Measurements from ENCODE around the gene SLC25A21. TPM values are rescaled to one million over a fixed set of nuclear protein-coding genes. Genes with fewer than 3 reads are reported as not detected.
"Not testable (repeated sequence)": the region's sequence is repeated elsewhere in the genome, so short reads cannot be mapped to it uniquely, and the experiment has no call there.

The SLC25A21 gene
- polyA plus RNA-seq, 2 of the 4 experiments (the other 2 are of a cell fraction): 0.68 to 1.4 TPM

DNA sequence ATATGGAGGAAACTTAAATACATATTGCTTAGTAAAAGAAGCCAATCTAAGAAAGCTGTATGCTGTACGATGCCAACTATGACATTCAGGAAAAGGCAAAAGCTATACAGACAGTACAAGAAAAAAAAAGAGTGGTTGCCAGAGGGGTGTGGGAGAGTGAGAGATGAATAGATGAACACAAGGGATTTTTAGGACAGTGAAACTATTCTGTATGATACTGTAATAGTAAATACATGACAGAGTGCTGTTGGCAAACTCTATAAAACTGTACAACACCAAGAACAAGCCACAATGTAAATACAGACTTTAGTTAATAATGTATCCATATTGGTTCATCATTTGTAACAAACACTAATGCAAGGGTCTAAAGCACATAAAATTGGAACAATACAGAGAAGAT lies 14.5 kb upstream of the SLC25A21 start:
- Histone ChIP-seq H3K27ac (no peak overlapping the region), H3K4me1 (no peaks in the 10 kb centered on the region), H3K9me3 (no peaks in the 10 kb centered on the region), H3K4me2 (no peak overlapping the region), H3K4me3 (no peak overlapping the region)
- ChIA-PET POLR2A (no interaction called here), CTCF (interaction anchor here (1.0 to 1.2 kb wide), 2 partner anchors 11 to 539 kb away, joined by 3 to 4 read pairs; partner anchors contain the start of gene MIPOL1)
- FAIRE-seq (no peak), DNase-seq (ENCODE audit: low read depth in 1 of 2, low spot score in 1 of 2) (no peak), ATAC-seq (no peak)
- TF ChIP-seq BCL3 (IDR thresholded peaks at IDR 0.05): no peak
- TF ChIP-seq ATOH8 (CRISPR knock-in tag; IDR thresholded peaks at IDR 0.05; ENCODE audit: low read depth): no peak
- TF ChIP-seq NFE2L2 (conservative IDR thresholded peaks at IDR 0.05; ENCODE audit: low read length): no peak
- TF ChIP-seq, protein P1, sequence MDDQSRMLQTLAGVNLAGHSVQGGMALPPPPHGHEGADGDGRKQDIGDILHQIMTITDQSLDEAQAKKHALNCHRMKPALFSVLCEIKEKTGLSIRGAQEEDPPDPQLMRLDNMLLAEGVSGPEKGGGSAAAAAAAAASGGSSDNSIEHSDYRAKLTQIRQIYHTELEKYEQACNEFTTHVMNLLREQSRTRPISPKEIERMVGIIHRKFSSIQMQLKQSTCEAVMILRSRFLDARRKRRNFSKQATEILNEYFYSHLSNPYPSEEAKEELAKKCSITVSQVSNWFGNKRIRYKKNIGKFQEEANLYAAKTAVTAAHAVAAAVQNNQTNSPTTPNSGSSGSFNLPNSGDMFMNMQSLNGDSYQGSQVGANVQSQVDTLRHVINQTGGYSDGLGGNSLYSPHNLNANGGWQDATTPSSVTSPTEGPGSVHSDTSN (IDR thresholded peaks at IDR 0.05): no peak
- TF ChIP-seq RFX5 (IDR thresholded peaks at IDR 0.05): no peak
- TF ChIP-seq MAFK (IDR thresholded peaks at IDR 0.05; ENCODE audit: partially characterized antibody): no peak
- TF ChIP-seq JUN (IDR thresholded peaks at IDR 0.05): no peak
- TF ChIP-seq CTCF (IDR thresholded peaks at IDR 0.05): no peak
- no peak for TF ChIP-seq FOSL2 (IDR thresholded peaks at IDR 0.05)
- no peak for TF ChIP-seq FOSL2 (CRISPR knock-in tag; IDR thresholded peaks at IDR 0.05)
- no peak for TF ChIP-seq HES2 (IDR thresholded peaks at IDR 0.05)
- TF ChIP-seq TFCP2L1 (CRISPR knock-in tag; IDR thresholded peaks at IDR 0.05): no peak
- TF ChIP-seq KDM1A (IDR thresholded peaks at IDR 0.05; ENCODE audit: low read depth): no peak
- no peak for TF ChIP-seq HOXA7 (CRISPR knock-in tag; IDR thresholded peaks at IDR 0.05)
- TF ChIP-seq NR3C1 (IDR thresholded peaks at IDR 0.05): no peak
- TF ChIP-seq GATA3 (IDR thresholded peaks at IDR 0.05; ENCODE audit: borderline replicate concordance): no peak
- WGBS (ENCODE audit: missing lambda C conversion rate): 73% methylated on average over 1 of the region's 1 CpG

GRCh38 chr14:37185670-37186069 lies 13.3 kb upstream of the SLC25A21 start:
- Histone ChIP-seq H3K27ac (no peak overlapping the region), H3K4me2 (no peak overlapping the region), H3K4me3 (no peak overlapping the region), H3K4me1 (no peaks in the 10 kb centered on the region), H3K9me3 (no peaks in the 10 kb centered on the region)
- no peak for TF ChIP-seq RAD21 (conservative IDR thresholded peaks at IDR 0.05 in 1 of 2, IDR thresholded peaks at IDR 0.05 in 1 of 2)
- TF ChIP-seq RNF2 (IDR thresholded peaks at IDR 0.05; ENCODE audit: borderline replicate concordance, low read depth): no peak
- TF ChIP-seq CHD4 (IDR thresholded peaks at IDR 0.05; ENCODE audit: borderline replicate concordance): no peak
- TF ChIP-seq ZFP36 (IDR thresholded peaks at IDR 0.05; ENCODE audit: borderline replicate concordance, partially characterized antibody): no peak
- no peak for TF ChIP-seq NPAS2 (CRISPR knock-in tag; IDR thresholded peaks at IDR 0.05; ENCODE audit: borderline replicate concordance)
- no peak for TF ChIP-seq JUN (IDR thresholded peaks at IDR 0.05)
- no peak for TF ChIP-seq BHLHE40 (IDR thresholded peaks at IDR 0.05; ENCODE audit: low read depth, low read length)
- TF ChIP-seq HOXB5 (CRISPR knock-in tag; IDR thresholded peaks at IDR 0.05): no peak
- no peak for TF ChIP-seq FOSL2 (IDR thresholded peaks at IDR 0.05)
- no peak for TF ChIP-seq FOSL2 (CRISPR knock-in tag; IDR thresholded peaks at IDR 0.05)
- TF ChIP-seq JUNB (IDR thresholded peaks at IDR 0.05): no peak
- TF ChIP-seq ESRRA (IDR thresholded peaks at IDR 0.05; ENCODE audit: borderline replicate concordance, low read length): no peak
- TF ChIP-seq SREBF2 (IDR thresholded peaks at IDR 0.05): no peak
- TF ChIP-seq ZNF302 (CRISPR knock-in tag; IDR thresholded peaks at IDR 0.05): no peak
- no peak for DNase-seq (ENCODE audit: low read depth in 1 of 2, low spot score in 1 of 2)
- no peak for ATAC-seq
- CTCF ChIA-PET: interaction anchor here (0.6 kb wide), 1 partner anchor 10 kb away, joined by 3 read pairs; no protein-coding TSS in a partner anchor
- POLR2A ChIA-PET: no interaction called here
- FAIRE-seq: no peak

DNA sequence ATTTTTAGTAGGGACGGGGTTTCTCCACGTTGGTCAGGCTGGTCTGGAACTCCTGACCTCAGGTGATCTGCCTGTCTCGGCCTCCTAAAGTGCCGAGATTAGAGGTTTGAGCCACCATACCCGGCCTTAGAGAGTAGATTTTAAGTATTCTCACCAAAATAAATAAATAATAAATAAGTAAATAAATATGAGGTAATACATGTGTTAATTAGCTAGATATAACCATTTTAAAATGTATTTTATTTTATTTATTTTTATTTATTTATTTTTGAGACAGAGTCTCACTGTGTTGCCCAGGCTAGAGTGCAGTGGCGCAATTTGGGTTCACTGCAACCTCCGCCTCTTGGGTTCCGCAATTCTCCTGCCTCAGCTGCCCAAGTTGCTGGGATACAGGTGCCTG lies 12.1 kb upstream of the SLC25A21 start:
- H3K4me1 ChIP-seq; DNase-seq (ENCODE audit: low read depth in 1 of 2, low spot score in 1 of 2); POLR2A ChIA-PET; H3K27ac ChIP-seq; H3K9me3 ChIP-seq; ATAC-seq; H3K4me3 ChIP-seq; FAIRE-seq; H3K4me2 ChIP-seq: not testable (repeated sequence)
- 73% methylated on average over 8 of the region's 8 CpGs for WGBS (ENCODE audit: missing lambda C conversion rate)
- CTCF ChIA-PET: interaction anchor here (3.4 kb wide), 1 partner anchor 34 kb away, joined by 10 read pairs; no protein-coding TSS in a partner anchor
